Adipocyte (in vitro differentiated cells): ENCODE results near the gene ZNF530.

Source experiments
- DNase-seq: peaks from one replicate; pipeline ENCODE4 v3.0.0-alpha.2; 2015; ENCODE audit warnings: low read depth
- H3K27me3 ChIP-seq: replicated peaks from 2 replicates; pipeline ENCODE4 v1.7.0; 2013; ENCODE audit warnings: mild to moderate bottlenecking, low read length, moderate library complexity; ENCODE audit not compliant: control insufficient read depth, insufficient read depth
- H3K36me3 ChIP-seq: 2 replicates; pipeline ENCODE4 v1.7.0; 2013; ENCODE audit warnings: low read length, mild to moderate bottlenecking, moderate library complexity; ENCODE audit not compliant: control insufficient read depth, insufficient read depth, severe bottlenecking
- H3K4me1 ChIP-seq: 2 replicates; pipeline ENCODE4 v1.7.0; 2013; ENCODE audit warnings: mild to moderate bottlenecking, low read length, moderate library complexity; ENCODE audit not compliant: control insufficient read depth, insufficient read depth
- H3K4me3 ChIP-seq: 2 replicates; pipeline ENCODE4 v1.7.0; 2013; ENCODE audit warnings: mild to moderate bottlenecking, low read length, moderate library complexity
- H3K9ac ChIP-seq: 2 replicates; pipeline ENCODE4 v1.7.0; 2013; ENCODE audit warnings: mild to moderate bottlenecking, low read length, moderate library complexity
- H3K9me3 ChIP-seq: 2 replicates; pipeline ENCODE4 v1.7.0; 2013; ENCODE audit warnings: mild to moderate bottlenecking, low read length, moderate library complexity; ENCODE audit not compliant: control insufficient read depth

The ZNF530 gene

GRCh38 chr19:57599761-57600383 lies at the start of gene ZNF530:
TSS of gene ZNF530 (plus strand) at chr19:57599885. CDS start at chr19:57604346, 4,461 bp downstream.
- Histone ChIP-seq H3K27me3 (no peaks in the 10 kb centered on the region), H3K9me3 (no peaks in the 10 kb centered on the region), H3K9ac (peak within 1 kb of the TSS; percentile 83), H3K36me3 (peaks cover 5% of the 10 kb centered on the region), H3K4me3 (peak within 1 kb of the TSS; percentile 88), H3K4me1 (peaks cover 7% of the 10 kb centered on the region)
- peak; percentile 96 for DNase-seq

GRCh38 chr19:57552432-57552831 lies 47.3 kb upstream of the ZNF530 start:
- DNase-seq, result no peak
- peak overlapping the region; percentile 9 for H3K4me3 ChIP-seq
- H3K4me1 ChIP-seq, result no peaks in the 10 kb centered on the region
- H3K9me3 ChIP-seq, result peaks cover 55% of the 10 kb centered on the region
- H3K27me3 ChIP-seq, result no peaks in the 10 kb centered on the region
- peaks cover 91% of the 10 kb centered on the region for H3K36me3 ChIP-seq
- no peak overlapping the region for H3K9ac ChIP-seq

GRCh38 chr19:57557659-57558058 lies 42.0 kb upstream of the ZNF530 start:
- Histone ChIP-seq H3K9me3 (peaks cover 17% of the 10 kb centered on the region), H3K4me1 (peaks cover 23% of the 10 kb centered on the region), H3K36me3 (peaks cover 39% of the 10 kb centered on the region), H3K9ac (peak overlapping the region; percentile 92), H3K27me3 (no peaks in the 10 kb centered on the region), H3K4me3 (no peak overlapping the region)
- no peak for DNase-seq

GRCh38 chr19:57558525-57558924 lies 41.2 kb upstream of the ZNF530 start:
- Histone ChIP-seq H3K9ac (peak overlapping the region; percentile 92), H3K36me3 (peaks cover 30% of the 10 kb centered on the region), H3K9me3 (peaks cover 19% of the 10 kb centered on the region), H3K27me3 (no peaks in the 10 kb centered on the region), H3K4me3 (peak overlapping the region; percentile 90), H3K4me1 (peaks cover 23% of the 10 kb centered on the region)
- peak; percentile 57 for DNase-seq

- Histone ChIP-seq H3K27me3 (no peaks in the 10 kb centered on the region), H3K36me3 (peaks cover 25% of the 10 kb centered on the region), H3K4me1 (peaks cover 23% of the 10 kb centered on the region), H3K4me3 (peak overlapping the region; percentile 90), H3K9me3 (peaks cover 24% of the 10 kb centered on the region), H3K9ac (peak overlapping the region; percentile 92)
- peak; percentile 45 for DNase-seq
These were observed 40.7 kb upstream of the ZNF530 start for GRCh38 chr19:57559008-57559403.

GRCh38 chr19:57559404-57560025 lies 40.2 kb upstream of the ZNF530 start, which contains the start of gene ZNF550:
TSS of gene ZNF550 (minus strand) at chr19:57559863. CDS start at chr19:57559682, 181 bp downstream.
- Histone ChIP-seq H3K9ac (peak within 1 kb of the TSS; percentile 92), H3K9me3 (peaks cover 29% of the 10 kb centered on the region), H3K4me1 (peaks cover 23% of the 10 kb centered on the region), H3K36me3 (peaks cover 20% of the 10 kb centered on the region), H3K27me3 (no peaks in the 10 kb centered on the region), H3K4me3 (peak within 1 kb of the TSS; percentile 90)
- DNase-seq, result peak; percentile 91

- H3K4me3 ChIP-seq, result peak overlapping the region; percentile 90
- H3K9ac ChIP-seq, result peak overlapping the region; percentile 92
- H3K36me3 ChIP-seq, result peaks cover 15% of the 10 kb centered on the region
- DNase-seq, result peak; percentile 58
- no peaks in the 10 kb centered on the region for H3K27me3 ChIP-seq
- H3K4me1 ChIP-seq, result peaks cover 23% of the 10 kb centered on the region
- H3K9me3 ChIP-seq, result peaks cover 34% of the 10 kb centered on the region
These were observed 39.6 kb upstream of the ZNF530 start for GRCh38 chr19:57560049-57560491.

- no peak for DNase-seq
- H3K36me3 ChIP-seq, result no peaks in the 10 kb centered on the region
- no peak overlapping the region for H3K4me3 ChIP-seq
- no peaks in the 10 kb centered on the region for H3K27me3 ChIP-seq
- H3K9ac ChIP-seq, result no peak overlapping the region
- H3K9me3 ChIP-seq, result peaks cover 69% of the 10 kb centered on the region
- H3K4me1 ChIP-seq, result peaks cover 13% of the 10 kb centered on the region
These were observed 36.1 kb upstream of the ZNF530 start for GRCh38 chr19:57563547-57563946.

- H3K4me3 ChIP-seq, result peak overlapping the region; percentile 45
- H3K27me3 ChIP-seq, result no peaks in the 10 kb centered on the region
- peaks cover 99% of the 10 kb centered on the region for H3K9me3 ChIP-seq
- no peaks in the 10 kb centered on the region for H3K4me1 ChIP-seq
- H3K36me3 ChIP-seq, result peaks cover 11% of the 10 kb centered on the region
- no peak overlapping the region for H3K9ac ChIP-seq
- DNase-seq, result peak; percentile 32
These were observed 33.1 kb upstream of the ZNF530 start for GRCh38 chr19:57566396-57567265.

GRCh38 chr19:57570707-57571106 lies 29.0 kb upstream of the ZNF530 start:
- H3K9me3 ChIP-seq, result peaks cover 99% of the 10 kb centered on the region
- no peaks in the 10 kb centered on the region for H3K4me1 ChIP-seq
- DNase-seq, result no peak
- H3K9ac ChIP-seq, result no peak overlapping the region
- peak overlapping the region; percentile 67 for H3K4me3 ChIP-seq
- no peaks in the 10 kb centered on the region for H3K27me3 ChIP-seq
- H3K36me3 ChIP-seq, result peaks cover 52% of the 10 kb centered on the region

- DNase-seq, result no peak
- H3K9me3 ChIP-seq, result peaks cover 89% of the 10 kb centered on the region
- H3K4me1 ChIP-seq, result peaks cover 2% of the 10 kb centered on the region
- H3K9ac ChIP-seq, result no peak overlapping the region
- peak overlapping the region; percentile 67 for H3K4me3 ChIP-seq
- peaks cover 62% of the 10 kb centered on the region for H3K36me3 ChIP-seq
- no peaks in the 10 kb centered on the region for H3K27me3 ChIP-seq
These were observed 27.2 kb upstream of the ZNF530 start for GRCh38 chr19:57572415-57572947.
